DOHH2 (cell line): Measurements from ENCODE around the gene ABLIM3.

ENCODE experiments used
- EZH2phosphoT487 ChIP-seq: fragments of 200-600 bp; sonication (generic); IDR thresholded peaks from 2 replicates; pipeline ENCODE4 v1.6.1; 2017; ENCODE audit warnings: borderline replicate concordance, mild to moderate bottlenecking, antibody characterized with exemption, low read length, moderate library complexity, mixed read lengths
- TF ChIP-seq, protein P1 (sequence below): fragments of 200-600 bp; sonication (generic); IDR thresholded peaks from one replicate; pipeline ENCODE4 v1.5.1; 2014; ENCODE audit warnings: antibody characterized with exemption, mild to moderate bottlenecking, low read depth, low read length; ENCODE audit not compliant: poor library complexity, severe bottlenecking

DNA sequence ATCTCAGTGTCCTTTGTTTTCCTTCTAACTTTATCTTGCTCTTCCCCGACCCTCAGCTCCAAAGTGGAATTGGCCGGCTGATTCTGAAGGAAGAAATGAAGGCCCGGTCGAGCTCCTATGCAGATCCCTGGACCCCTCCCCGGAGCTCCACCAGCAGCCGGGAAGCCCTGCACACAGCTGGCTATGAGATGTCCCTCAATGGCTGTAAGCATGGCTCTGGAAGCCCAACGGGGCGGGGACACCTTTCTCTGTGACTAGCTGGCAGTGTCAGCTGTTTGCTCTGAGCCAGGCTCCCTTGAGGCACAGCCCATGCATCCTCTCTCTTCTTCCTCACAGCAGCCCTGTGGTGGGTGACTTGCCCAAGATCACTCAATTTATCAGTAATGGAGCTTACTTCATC lies 106.4 kb downstream of the ABLIM3 start:
- TF ChIP-seq, protein P1, sequence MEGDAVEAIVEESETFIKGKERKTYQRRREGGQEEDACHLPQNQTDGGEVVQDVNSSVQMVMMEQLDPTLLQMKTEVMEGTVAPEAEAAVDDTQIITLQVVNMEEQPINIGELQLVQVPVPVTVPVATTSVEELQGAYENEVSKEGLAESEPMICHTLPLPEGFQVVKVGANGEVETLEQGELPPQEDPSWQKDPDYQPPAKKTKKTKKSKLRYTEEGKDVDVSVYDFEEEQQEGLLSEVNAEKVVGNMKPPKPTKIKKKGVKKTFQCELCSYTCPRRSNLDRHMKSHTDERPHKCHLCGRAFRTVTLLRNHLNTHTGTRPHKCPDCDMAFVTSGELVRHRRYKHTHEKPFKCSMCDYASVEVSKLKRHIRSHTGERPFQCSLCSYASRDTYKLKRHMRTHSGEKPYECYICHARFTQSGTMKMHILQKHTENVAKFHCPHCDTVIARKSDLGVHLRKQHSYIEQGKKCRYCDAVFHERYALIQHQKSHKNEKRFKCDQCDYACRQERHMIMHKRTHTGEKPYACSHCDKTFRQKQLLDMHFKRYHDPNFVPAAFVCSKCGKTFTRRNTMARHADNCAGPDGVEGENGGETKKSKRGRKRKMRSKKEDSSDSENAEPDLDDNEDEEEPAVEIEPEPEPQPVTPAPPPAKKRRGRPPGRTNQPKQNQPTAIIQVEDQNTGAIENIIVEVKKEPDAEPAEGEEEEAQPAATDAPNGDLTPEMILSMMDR: no peak
- no peak for TF ChIP-seq EZH2phosphoT487
